ENCODE results near the gene TPSB2.

DNA sequence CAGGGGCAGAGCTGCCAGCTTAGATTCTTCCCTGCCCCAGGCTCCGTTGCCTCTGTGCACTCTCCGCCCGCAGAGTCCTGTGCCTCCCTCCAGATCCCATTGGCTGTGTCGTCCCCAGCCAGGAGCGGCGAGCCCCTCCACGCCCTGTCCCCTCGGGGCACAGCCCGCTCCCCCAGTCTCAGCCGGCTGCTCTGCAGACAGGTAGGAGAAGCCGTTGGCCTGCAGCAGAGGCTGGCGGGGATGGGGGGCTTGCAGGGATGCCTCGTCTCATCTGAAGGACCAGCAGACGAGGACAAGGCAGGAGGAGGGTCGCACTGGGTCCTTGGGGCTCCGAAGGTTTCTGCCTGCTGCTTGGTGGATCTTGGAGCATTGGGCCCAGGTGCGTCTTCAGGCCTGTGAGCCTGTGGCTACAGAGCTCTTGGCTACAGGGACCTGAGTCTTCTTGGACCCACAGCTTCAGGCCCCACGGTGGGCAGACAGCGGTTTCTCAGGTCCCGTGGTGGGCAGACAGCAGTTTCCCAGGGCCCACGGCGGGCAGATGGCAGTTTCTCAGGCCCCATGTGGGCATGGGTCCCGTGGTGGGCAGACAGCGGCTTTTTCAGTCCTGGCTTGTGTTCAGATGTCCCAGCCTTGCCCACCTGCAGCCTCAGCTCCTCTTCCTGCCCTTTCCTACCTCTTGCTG, 10.9 kb downstream of the TPSB2 start:
- TF ChIP-seq PBX3 (CRISPR knock-in tag; IDR thresholded peaks at IDR 0.05) (no peak), ZNF426 (tag by site-specific recombination; IDR thresholded peaks at IDR 0.05) (no peak), YY1 (tag by site-specific recombination; IDR thresholded peaks at IDR 0.05) (no peak), ZNF16 (tag by site-specific recombination; IDR thresholded peaks at IDR 0.05; ENCODE audit: low read depth) (no peak)
- TF ChIP-seq, protein P1, sequence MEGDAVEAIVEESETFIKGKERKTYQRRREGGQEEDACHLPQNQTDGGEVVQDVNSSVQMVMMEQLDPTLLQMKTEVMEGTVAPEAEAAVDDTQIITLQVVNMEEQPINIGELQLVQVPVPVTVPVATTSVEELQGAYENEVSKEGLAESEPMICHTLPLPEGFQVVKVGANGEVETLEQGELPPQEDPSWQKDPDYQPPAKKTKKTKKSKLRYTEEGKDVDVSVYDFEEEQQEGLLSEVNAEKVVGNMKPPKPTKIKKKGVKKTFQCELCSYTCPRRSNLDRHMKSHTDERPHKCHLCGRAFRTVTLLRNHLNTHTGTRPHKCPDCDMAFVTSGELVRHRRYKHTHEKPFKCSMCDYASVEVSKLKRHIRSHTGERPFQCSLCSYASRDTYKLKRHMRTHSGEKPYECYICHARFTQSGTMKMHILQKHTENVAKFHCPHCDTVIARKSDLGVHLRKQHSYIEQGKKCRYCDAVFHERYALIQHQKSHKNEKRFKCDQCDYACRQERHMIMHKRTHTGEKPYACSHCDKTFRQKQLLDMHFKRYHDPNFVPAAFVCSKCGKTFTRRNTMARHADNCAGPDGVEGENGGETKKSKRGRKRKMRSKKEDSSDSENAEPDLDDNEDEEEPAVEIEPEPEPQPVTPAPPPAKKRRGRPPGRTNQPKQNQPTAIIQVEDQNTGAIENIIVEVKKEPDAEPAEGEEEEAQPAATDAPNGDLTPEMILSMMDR (tag by site-specific recombination; IDR thresholded peaks at IDR 0.05) = no peak
